CD4-positive, alpha-beta T cell treated with Interleukin-4 for 4 hours (primary cell): Measurements from ENCODE around the gene MSTO1.
A peak's percentile ranks its signal among the peaks of the same experiment; 100 is the strongest.
"Not testable (repeated sequence)": the region's sequence is repeated elsewhere in the genome, so short reads cannot be mapped to it uniquely, and the experiment has no call there.

ENCODE experiments used
- DNase-seq: peaks from one replicate; pipeline ENCODE4 v3.0.0-alpha.2; 2020

Gene MSTO1

GRCh38 chr1:155622191-155622590, 12.2 kb downstream of the MSTO1 start:
- DNase-seq = no peak

DNA sequence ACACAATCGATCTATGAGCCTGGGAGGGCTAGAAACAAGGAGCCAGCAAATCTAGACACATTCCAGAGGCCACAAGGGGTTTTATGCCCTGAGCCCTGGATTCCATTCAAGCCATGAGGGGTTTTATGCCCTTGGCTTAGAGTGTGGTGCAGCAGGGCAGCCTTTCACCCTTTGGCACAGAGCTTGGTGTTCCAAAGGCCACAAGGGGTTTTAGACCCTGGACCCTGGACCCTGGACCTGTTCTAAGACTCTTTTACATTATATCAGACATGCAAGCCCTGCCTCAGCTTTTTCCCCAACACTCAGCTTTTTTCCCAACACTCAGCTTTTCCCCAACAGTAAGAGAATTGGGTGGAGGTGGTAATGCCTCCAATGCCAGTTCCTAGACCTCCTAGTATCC, 13.3 kb downstream of the MSTO1 start:
- DNase-seq = no peak

DNA sequence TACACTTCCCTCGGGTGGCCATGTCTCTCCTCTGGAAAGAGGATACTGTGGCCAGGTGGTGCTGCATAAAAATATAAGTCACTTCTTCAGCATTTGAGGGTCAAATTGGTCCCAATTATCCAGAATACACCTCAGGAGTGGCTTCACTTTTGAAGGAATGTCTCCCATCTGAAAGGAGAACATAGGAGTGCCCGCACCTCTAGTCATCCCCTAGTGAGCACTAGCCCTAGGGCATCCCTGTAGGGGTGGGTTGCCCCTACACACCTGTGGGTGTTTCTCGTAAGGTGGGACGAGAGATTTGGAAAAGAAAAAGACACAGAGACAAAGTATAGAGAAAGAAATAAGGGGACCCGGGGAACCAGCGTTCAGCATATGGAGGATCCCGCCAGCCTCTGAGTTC, 16.4 kb downstream of the MSTO1 start:
- not testable (repeated sequence) for DNase-seq

- DNase-seq = no peak
These were observed 26.6 kb downstream of the MSTO1 start for GRCh38 chr1:155636397-155637153.

DNA sequence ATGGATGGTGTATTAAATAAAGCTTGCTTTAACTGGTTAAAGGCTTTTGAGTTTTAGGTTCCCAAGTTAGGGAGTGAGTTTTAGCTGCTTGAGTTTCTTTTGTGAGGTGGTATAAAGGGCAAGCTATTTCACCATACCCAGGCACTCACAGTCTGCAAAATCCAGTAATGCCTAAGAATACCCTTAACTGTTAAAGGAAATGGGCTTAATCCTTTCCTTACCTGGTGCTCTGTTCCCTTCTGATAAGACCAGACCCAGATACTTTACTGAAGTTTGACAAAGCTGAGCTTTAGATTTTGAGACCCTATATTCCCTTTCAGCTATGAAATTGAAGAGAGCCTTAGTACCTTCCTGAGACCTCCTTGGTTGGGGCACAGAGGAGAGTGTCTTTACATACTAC, 30.3 kb downstream of the MSTO1 start:
- no peak for DNase-seq

DNA sequence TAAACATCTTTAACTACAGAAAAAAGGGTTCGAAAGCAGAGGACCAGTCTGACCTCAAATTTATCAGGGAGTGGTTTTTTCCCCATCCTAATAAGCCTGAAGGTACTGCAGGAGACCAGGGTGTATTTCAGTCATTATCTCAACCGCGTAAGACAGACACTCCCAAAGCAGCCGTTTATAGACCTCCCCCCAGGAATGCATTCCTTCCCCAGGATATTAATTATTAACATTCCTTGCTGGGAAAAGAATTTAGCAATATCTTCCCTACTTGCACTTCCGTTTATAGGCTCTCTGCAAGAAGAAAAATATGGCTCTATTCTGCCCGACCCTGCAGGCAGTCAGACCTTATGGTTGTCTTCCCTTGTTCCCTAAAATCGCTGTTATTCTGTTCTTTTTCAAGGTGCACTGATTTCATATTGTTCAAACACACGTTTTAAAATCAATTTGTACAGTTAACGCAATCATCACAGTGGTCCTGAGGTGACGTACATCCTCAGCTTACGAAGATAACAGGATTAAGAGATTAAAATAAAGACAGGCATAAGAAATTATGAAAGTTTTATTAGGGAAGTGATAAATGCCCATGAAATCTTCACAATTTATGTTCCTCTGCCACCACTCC, 32.7 kb downstream of the MSTO1 start:
- DNase-seq = not testable (repeated sequence)

- no peak for DNase-seq
These were observed 33.2 kb downstream of the MSTO1 start for GRCh38 chr1:155643230-155643629.

GRCh38 chr1:155645034-155645598, 35.1 kb downstream of the MSTO1 start:
- no peak for DNase-seq

DNA sequence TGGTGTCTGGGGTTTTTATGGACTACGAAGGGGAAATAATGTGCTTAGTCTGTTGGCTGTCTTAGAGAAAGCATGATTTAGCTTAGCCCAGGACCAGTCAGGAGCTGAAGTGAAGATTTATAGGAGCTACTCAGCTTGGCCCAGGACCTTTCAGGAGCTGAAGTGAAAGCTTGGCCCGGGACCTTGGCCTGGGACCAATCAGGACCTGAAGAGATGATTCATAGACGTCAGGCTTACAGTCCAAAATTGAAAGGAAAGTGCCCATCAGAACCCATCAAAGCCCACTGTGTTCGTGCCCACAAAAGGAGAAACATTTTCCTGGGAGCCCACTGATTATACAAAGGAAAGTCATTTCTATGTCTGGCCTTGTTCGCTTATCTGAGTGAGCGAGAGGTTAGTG, 35.6 kb downstream of the MSTO1 start:
- no peak for DNase-seq

- no peak for DNase-seq
These were observed 36.3 kb downstream of the MSTO1 start for GRCh38 chr1:155646307-155646706.

- peak; percentile 4 for DNase-seq
These were observed 38.5 kb downstream of the MSTO1 start for GRCh38 chr1:155648207-155649147.

DNA sequence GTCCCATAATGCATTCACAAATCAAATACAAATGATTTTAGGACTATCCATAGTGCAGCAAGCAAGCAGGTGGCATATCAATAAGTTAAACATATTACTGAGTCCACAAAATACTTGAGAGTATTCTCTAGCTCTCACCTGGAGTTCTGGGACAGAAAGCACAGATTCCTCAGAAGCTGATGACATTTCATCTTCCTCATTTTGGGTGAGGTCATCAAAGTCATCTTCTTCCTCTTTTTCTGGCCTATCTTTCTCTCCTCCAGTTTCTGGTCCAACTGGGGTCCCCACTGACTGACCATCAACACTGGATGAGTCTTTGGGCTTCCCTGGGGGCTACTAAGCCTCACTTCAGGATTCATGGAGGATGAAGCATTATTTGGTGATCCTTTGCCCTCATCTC, 39.7 kb downstream of the MSTO1 start:
- DNase-seq = no peak

- no peak for DNase-seq
These were observed 40.3 kb downstream of the MSTO1 start for GRCh38 chr1:155650231-155650757.

GRCh38 chr1:155651861-155652661, 42.0 kb downstream of the MSTO1 start:
- DNase-seq = no peak

- no peak for DNase-seq
These were observed 42.9 kb downstream of the MSTO1 start for GRCh38 chr1:155652951-155653350.

DNA sequence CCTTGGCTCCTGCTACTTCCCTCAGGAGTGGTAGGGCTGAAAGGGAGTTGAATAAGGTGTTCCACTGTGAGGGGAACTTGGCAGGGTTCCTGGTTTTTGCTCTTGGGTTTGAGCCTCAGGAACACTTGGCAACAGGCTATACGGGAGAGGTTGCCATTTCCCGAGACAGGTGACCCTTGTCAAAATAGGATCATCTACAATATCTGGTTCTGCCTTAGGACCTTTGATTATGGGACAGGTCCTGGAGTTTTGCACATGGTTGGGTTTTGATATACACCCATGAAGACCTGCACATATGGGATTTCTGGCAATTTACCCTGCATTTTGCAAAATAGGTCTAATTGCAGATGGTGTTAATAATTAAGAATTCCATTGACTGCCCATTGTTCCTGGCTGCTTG, 47.4 kb downstream of the MSTO1 start:
- DNase-seq = no peak

- not testable (repeated sequence) for DNase-seq
These were observed 51.2 kb downstream of the MSTO1 start for GRCh38 chr1:155661239-155661638.
